Muscle of back (tissue), 11 donors: ENCODE measurements around the gene HS3ST5. TPM values are rescaled to one million over a fixed set of nuclear protein-coding genes. Genes with fewer than 3 reads are reported as not detected.

Experiments used
- DNase-seq, 3 donors: peaks; one replicate each; pipeline versions ENCODE4 v3.0.0 to v3.0.0-alpha.2; 2013
- polyA plus RNA-seq, 10 donors: library from polyadenylated mRNA; unstranded; fragments of 120-200 nt; gene quantifications; one replicate each; pipeline ENCODE4 v1.2.1, GENCODE V29; 2013; ENCODE audit not compliant: insufficient read length in 10 of 10

The HS3ST5 gene
- polyA plus RNA-seq, 10 donors = 0.29 to 1.7 (median 1.2) TPM

- DNase-seq = no peak
Measured at GRCh38 chr6:114195631-114196403, 147.0 kb downstream of the HS3ST5 start.

GRCh38 chr6:114195027-114195365 is 147.8 kb downstream of the HS3ST5 start:
- DNase-seq = no peak

GRCh38 chr6:114194362-114195026 is 148.3 kb downstream of the HS3ST5 start:
- no peak for DNase-seq

GRCh38 chr6:114187563-114187962 is 155.3 kb downstream of the HS3ST5 start:
- no peak for DNase-seq

GRCh38 chr6:114181664-114182063 is 161.2 kb downstream of the HS3ST5 start:
- no peak for DNase-seq

GRCh38 chr6:114179411-114179810 is 163.4 kb downstream of the HS3ST5 start:
- DNase-seq = no peak

- DNase-seq = no peak
Measured at GRCh38 chr6:114176726-114177125, 166.1 kb downstream of the HS3ST5 start.

- DNase-seq = no peak
Measured at GRCh38 chr6:114172576-114173260, 170.1 kb downstream of the HS3ST5 start.

- no peak for DNase-seq
Measured at GRCh38 chr6:114171473-114171872, 171.3 kb downstream of the HS3ST5 start.

- DNase-seq = no peak
Measured at GRCh38 chr6:114170958-114171387, 171.8 kb downstream of the HS3ST5 start.

- DNase-seq = no peak
Measured at GRCh38 chr6:114170372-114170771, 172.5 kb downstream of the HS3ST5 start.

GRCh38 chr6:114169763-114170162 is 173.1 kb downstream of the HS3ST5 start:
- DNase-seq = no peak

GRCh38 chr6:114167583-114168576 is 174.9 kb downstream of the HS3ST5 start:
- DNase-seq = no peak

GRCh38 chr6:114164207-114164606 is 178.6 kb downstream of the HS3ST5 start:
- DNase-seq = no peak

GRCh38 chr6:114162691-114163347 is 180.0 kb downstream of the HS3ST5 start:
- no peak for DNase-seq

- no peak for DNase-seq
Measured at GRCh38 chr6:114160881-114161280, 181.9 kb downstream of the HS3ST5 start.

- DNase-seq = no peak
Measured at GRCh38 chr6:114159727-114160126, 183.1 kb downstream of the HS3ST5 start.

- no peak for DNase-seq
Measured at GRCh38 chr6:114158838-114159694, 183.8 kb downstream of the HS3ST5 start.

GRCh38 chr6:114158411-114158810 is 184.4 kb downstream of the HS3ST5 start:
- peak; percentile 10 to 42 (median 24) for DNase-seq

GRCh38 chr6:114157848-114158247 is 185.0 kb downstream of the HS3ST5 start:
- DNase-seq = no peak
